GM18868 (cell line): ENCODE measurements around the gene CWF19L2.

Experiments
- ATAC-seq: cut with Tn5 transposase; IDR thresholded peaks from one replicate; pipeline ENCODE4 v1.9.1; 2021; ENCODE audit warnings: mild to moderate bottlenecking, moderate library complexity; ENCODE audit not compliant: unreplicated experiment

Gene CWF19L2

DNA sequence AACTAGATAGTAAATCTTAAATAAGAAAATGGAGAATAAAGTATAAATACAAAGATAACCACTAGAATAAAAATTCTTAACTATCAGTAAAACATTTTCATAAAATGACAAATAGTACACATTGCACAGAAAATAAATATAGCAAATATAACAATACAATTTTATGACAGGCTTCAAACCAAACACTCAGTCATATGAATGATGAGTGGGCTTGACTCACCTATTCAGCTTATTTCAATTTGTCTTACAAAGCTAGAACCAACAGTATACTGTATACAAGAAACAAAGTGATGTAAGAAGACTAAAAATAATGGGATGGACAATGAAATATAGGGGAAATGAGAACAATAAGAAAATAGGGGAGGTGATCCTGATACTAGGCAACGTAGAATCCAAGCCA lies 141.2 kb downstream of the CWF19L2 start:
- no peak for ATAC-seq

DNA sequence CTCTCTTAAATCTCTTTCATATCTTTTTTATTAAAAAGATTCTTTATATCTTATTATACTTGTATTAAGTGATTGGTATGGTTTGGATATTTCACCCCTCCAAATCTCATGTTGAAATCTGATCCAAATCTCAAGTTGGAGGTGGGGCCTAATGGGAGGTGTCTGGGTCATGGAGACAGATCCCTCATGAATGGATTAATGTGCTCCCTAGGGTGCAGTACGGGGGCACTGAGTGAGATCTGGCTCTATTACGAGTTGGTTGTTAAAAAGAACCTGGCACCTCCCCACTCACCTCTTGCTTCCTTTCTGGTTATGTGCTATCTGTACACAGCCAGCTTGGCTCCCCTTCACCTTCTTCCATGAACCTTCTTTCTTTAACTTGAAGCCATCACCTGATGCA lies 149.6 kb downstream of the CWF19L2 start:
- ATAC-seq: no peak

DNA sequence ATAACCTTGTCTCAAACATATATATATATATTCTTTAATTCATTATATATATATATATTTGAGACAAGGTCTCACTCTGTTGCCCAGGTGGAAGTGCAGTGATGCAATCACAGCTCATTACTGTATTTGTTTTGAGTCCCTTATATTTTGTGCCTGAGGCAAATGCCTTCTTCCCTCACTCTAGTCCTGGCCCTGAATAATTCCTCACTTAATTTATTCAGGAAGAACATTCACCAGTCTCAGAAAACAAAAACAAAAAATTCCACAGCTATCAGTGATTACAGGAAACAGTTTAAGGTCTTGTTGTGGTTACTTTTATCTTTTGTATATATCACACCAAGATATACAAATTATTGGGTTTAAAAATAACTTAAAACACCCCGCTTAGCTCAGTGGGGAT lies 155.7 kb downstream of the CWF19L2 start:
- ATAC-seq: no peak

DNA sequence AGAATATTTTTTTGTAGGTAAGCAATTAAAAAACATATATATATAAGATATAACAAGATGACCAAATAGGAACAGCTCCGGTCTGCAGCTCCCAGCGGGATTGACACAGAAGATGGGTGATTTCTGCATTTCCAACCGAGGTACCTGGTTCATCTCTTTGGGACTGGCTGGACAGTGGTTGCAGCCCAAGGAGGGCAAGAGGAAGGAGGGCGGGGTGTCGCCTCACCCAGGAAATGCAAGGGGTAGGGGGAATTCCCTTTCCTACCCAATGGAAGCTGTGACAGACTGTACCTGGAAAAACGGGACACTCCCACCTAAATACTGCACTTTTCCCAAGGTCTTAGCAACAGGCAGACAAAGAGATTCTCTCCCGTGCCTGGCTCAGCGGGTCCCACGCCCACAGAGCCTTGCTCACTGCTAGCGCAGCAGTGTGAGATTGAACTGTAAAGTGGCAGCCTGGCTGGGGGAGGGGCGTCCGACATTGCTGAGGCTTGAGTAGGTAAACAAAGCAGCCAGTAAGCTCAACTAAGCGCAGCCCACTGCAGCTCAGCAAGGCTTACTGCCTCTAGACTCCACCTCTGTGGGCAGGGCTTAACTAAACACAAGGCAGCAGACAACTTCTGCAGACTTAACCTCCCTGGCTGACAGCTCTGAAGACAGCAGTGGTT lies 163.8 kb downstream of the CWF19L2 start:
- no peak for ATAC-seq

DNA sequence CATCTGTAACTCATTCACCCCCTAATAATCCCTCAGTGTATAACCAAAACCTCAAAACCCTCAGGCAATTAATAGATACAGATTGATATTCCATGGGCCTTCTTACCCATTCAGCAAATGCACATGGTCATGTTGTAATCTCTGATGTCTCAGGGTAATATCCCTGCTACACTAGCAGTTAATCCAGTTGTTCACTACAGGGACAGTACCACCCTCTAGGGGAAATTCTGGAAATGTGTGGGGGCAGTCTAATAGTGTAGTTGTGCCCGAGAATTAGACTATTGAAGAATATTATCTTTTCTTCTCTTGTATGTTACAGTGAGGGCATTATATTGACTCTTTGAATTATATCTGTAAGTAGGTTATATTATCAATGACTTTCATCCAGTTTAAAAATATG lies 175.4 kb downstream of the CWF19L2 start:
- no peak for ATAC-seq
